Measurements from ENCODE around the gene CRLF2. TPM values are rescaled to one million over a fixed set of nuclear protein-coding genes. Genes with fewer than 3 reads are reported as not detected.
A peak's percentile ranks its signal among the peaks of the same experiment; 100 is the strongest.
"Not testable (repeated sequence)": the region's sequence is repeated elsewhere in the genome, so short reads cannot be mapped to it uniquely, and the experiment has no call there.

CRLF2 gene
- polyA plus RNA-seq, 1 donor from 2014 or later = not detected

GRCh38 chrX:1224954-1225353 is 12.5 kb upstream of the CRLF2 start:
- Mint-ChIP-seq H3K4me1 (no peaks in the 10 kb centered on the region), H3K36me3 (peaks cover 2% of the 10 kb centered on the region), H3K27ac (no peak overlapping the region), H3K27me3 (no peaks in the 10 kb centered on the region), H3K4me3 (no peak overlapping the region), H3K9me3 (peaks cover 3 to 13% (median 5%) of the 10 kb centered on the region in 3 donors)

GRCh38 chrX:1223242-1223600 is 10.8 kb upstream of the CRLF2 start:
- Mint-ChIP-seq H3K4me1 (no peaks in the 10 kb centered on the region), H3K27ac (no peak overlapping the region), H3K36me3 (peaks cover 2% of the 10 kb centered on the region), H3K4me3 (no peak overlapping the region), H3K9me3 (peaks cover 3 to 13% (median 5%) of the 10 kb centered on the region in 3 donors), H3K27me3 (no peaks in the 10 kb centered on the region)

- Mint-ChIP-seq H3K27me3 (no peaks in the 10 kb centered on the region), H3K27ac (no peak overlapping the region), H3K9me3 (peaks cover 3 to 13% (median 5%) of the 10 kb centered on the region in 3 donors), H3K36me3 (peaks cover 2% of the 10 kb centered on the region), H3K4me3 (no peak overlapping the region), H3K4me1 (no peaks in the 10 kb centered on the region)
Measured at GRCh38 chrX:1222531-1223241, 10.2 kb upstream of the CRLF2 start.

- Mint-ChIP-seq H3K27me3 (peaks cover 4% of the 10 kb centered on the region), H3K27ac (no peak overlapping the region), H3K9me3 (peaks cover 3 to 13% (median 5%) of the 10 kb centered on the region in 3 donors), H3K4me1 (no peaks in the 10 kb centered on the region), H3K36me3 (no peaks in the 10 kb centered on the region), H3K4me3 (no peak overlapping the region)
Measured at GRCh38 chrX:1221296-1221845, 8.9 kb upstream of the CRLF2 start.

- Mint-ChIP-seq H3K4me3 (no peak overlapping the region), H3K9me3 (peaks cover 4 to 8% (median 5%) of the 10 kb centered on the region in 3 donors), H3K27me3 (peaks cover 12% of the 10 kb centered on the region), H3K36me3 (no peaks in the 10 kb centered on the region), H3K4me1 (peaks cover 0 to 7% (median 0%) of the 10 kb centered on the region in 3 donors), H3K27ac (no peak overlapping the region)
Measured at GRCh38 chrX:1218286-1218685, 5.8 kb upstream of the CRLF2 start.

GRCh38 chrX:1215123-1215823 is 2.8 kb upstream of the CRLF2 start:
- H3K9me3 Mint-ChIP-seq = peaks cover 0 to 6% (median 4%) of the 10 kb centered on the region in 3 donors
- peaks cover 0 to 10% (median 0%) of the 10 kb centered on the region in 3 donors for H3K4me1 Mint-ChIP-seq
- H3K4me3 Mint-ChIP-seq = peak overlapping the region in 3 of 4 donors; percentile 25 to 65 (median 46)
- peaks cover 12% of the 10 kb centered on the region for H3K27me3 Mint-ChIP-seq
- H3K36me3 Mint-ChIP-seq = no peaks in the 10 kb centered on the region
- no peak overlapping the region for H3K27ac Mint-ChIP-seq

- no peak overlapping the region for H3K4me3 Mint-ChIP-seq
Measured at GRCh38 chrX:1213971-1214370, 1.5 kb upstream of the CRLF2 start.

GRCh38 chrX:1210844-1211243 is 1.6 kb downstream of the CRLF2 start:
- Mint-ChIP-seq H3K27me3 (peaks cover 18% of the 10 kb centered on the region), H3K9me3 (peaks cover 4 to 6% (median 6%) of the 10 kb centered on the region in 3 donors), H3K4me3 (no peak overlapping the region), H3K27ac (no peak overlapping the region), H3K4me1 (peaks cover 0 to 16% (median 3%) of the 10 kb centered on the region in 3 donors), H3K36me3 (no peaks in the 10 kb centered on the region)

More at GRCh38 chrX:1213971-1214370, 1.5 kb upstream of the CRLF2 start:
- no peak overlapping the region for H3K27ac Mint-ChIP-seq
- H3K27me3 Mint-ChIP-seq = peaks cover 12% of the 10 kb centered on the region
- no peaks in the 10 kb centered on the region for H3K36me3 Mint-ChIP-seq
- peaks cover 0 to 6% (median 4%) of the 10 kb centered on the region in 3 donors for H3K9me3 Mint-ChIP-seq
- H3K4me1 Mint-ChIP-seq = peaks cover 0 to 10% (median 0%) of the 10 kb centered on the region in 3 donors

GRCh38 chrX:1207496-1208025 is 4.9 kb downstream of the CRLF2 start:
- H3K4me3 Mint-ChIP-seq = peak overlapping the region in 2 of 4 donors; percentile 53 to 60

GRCh38 chrX:1205681-1206611 is 6.5 kb downstream of the CRLF2 start:
- Mint-ChIP-seq H3K4me1 (peaks cover 0 to 10% (median 3%) of the 10 kb centered on the region in 3 donors), H3K27ac (no peak overlapping the region), H3K9me3 (peaks cover 4% of the 10 kb centered on the region in 3 donors), H3K4me3 (peak overlapping the region; percentile 44 to 89 (median 74)), H3K27me3 (peaks cover 11% of the 10 kb centered on the region), H3K36me3 (no peaks in the 10 kb centered on the region)

More at GRCh38 chrX:1207496-1208025, 4.9 kb downstream of the CRLF2 start:
- no peak overlapping the region for H3K27ac Mint-ChIP-seq
- H3K36me3 Mint-ChIP-seq = no peaks in the 10 kb centered on the region
- H3K4me1 Mint-ChIP-seq = peaks cover 0 to 13% (median 3%) of the 10 kb centered on the region in 3 donors
- peaks cover 11% of the 10 kb centered on the region for H3K27me3 Mint-ChIP-seq
- H3K9me3 Mint-ChIP-seq = peaks cover 4 to 5% (median 4%) of the 10 kb centered on the region in 3 donors

GRCh38 chrX:1202251-1202650 is 10.2 kb downstream of the CRLF2 start:
- peaks cover 4% of the 10 kb centered on the region for H3K27me3 Mint-ChIP-seq
- no peaks in the 10 kb centered on the region for H3K36me3 Mint-ChIP-seq
- no peak overlapping the region for H3K27ac Mint-ChIP-seq
- H3K9me3 Mint-ChIP-seq = no peaks in the 10 kb centered on the region
- peaks cover 0 to 6% (median 0%) of the 10 kb centered on the region in 3 donors for H3K4me1 Mint-ChIP-seq
- no peak overlapping the region for H3K4me3 Mint-ChIP-seq

GRCh38 chrX:1196436-1196835 is 16.0 kb downstream of the CRLF2 start:
- no peak overlapping the region for H3K27ac Mint-ChIP-seq
- H3K9me3 Mint-ChIP-seq = peaks cover 0 to 2% (median 0%) of the 10 kb centered on the region in 3 donors
- no peaks in the 10 kb centered on the region for H3K27me3 Mint-ChIP-seq
- no peaks in the 10 kb centered on the region for H3K4me1 Mint-ChIP-seq
- H3K36me3 Mint-ChIP-seq = no peaks in the 10 kb centered on the region
- H3K4me3 Mint-ChIP-seq = no peak overlapping the region

GRCh38 chrX:1192196-1192595 is 20.3 kb downstream of the CRLF2 start:
- not testable (repeated sequence) for H3K9me3 Mint-ChIP-seq, H3K4me3 Mint-ChIP-seq, H3K36me3 Mint-ChIP-seq, H3K4me1 Mint-ChIP-seq, H3K27ac Mint-ChIP-seq, H3K27me3 Mint-ChIP-seq

GRCh38 chrX:1190596-1191145 is 21.8 kb downstream of the CRLF2 start:
- peaks cover 0 to 4% (median 2%) of the 10 kb centered on the region in 3 donors for H3K9me3 Mint-ChIP-seq
- no peaks in the 10 kb centered on the region for H3K36me3 Mint-ChIP-seq
- H3K27ac Mint-ChIP-seq = no peak overlapping the region
- no peak overlapping the region for H3K4me3 Mint-ChIP-seq
- H3K27me3 Mint-ChIP-seq = no peaks in the 10 kb centered on the region
- H3K4me1 Mint-ChIP-seq = no peaks in the 10 kb centered on the region
